Measurements from ENCODE around the gene C11orf52. TPM values are rescaled to one million over a fixed set of nuclear protein-coding genes. Genes with fewer than 3 reads are reported as not detected.
A peak's percentile ranks its signal among the peaks of the same experiment; 100 is the strongest.

Gene C11orf52
- total RNA-seq, 6 experiments from 2014 or later, result 0.35 to 0.96 (median 0.64) TPM

GRCh38 chr11:111921541-111922230, 3.0 kb downstream of the C11orf52 start:
- H3K4me1 Mint-ChIP-seq (ENCODE audit: low read depth), result peaks cover 55% of the 10 kb centered on the region
- peaks cover 2% of the 10 kb centered on the region for H3K27me3 Mint-ChIP-seq (ENCODE audit: insufficient read depth)
- H3K4me3 Mint-ChIP-seq, result no peak overlapping the region
- H3K36me3 Mint-ChIP-seq (ENCODE audit: low read depth), result no peaks in the 10 kb centered on the region
- TF ChIP-seq CTCF (IDR thresholded peaks at IDR 0.05), result no peak
- H3K9me3 Mint-ChIP-seq, result no peaks in the 10 kb centered on the region
- DNase-seq, result no peak
- H3K27ac Mint-ChIP-seq, result peak overlapping the region; percentile 50

- peak overlapping the region; percentile 77 for H3K4me3 Mint-ChIP-seq
- DNase-seq, result peak; percentile 76
- no peaks in the 10 kb centered on the region for H3K36me3 Mint-ChIP-seq (ENCODE audit: low read depth)
Observed at GRCh38 chr11:111922803-111923202, 4.1 kb downstream of the C11orf52 start.

GRCh38 chr11:111923351-111923788, 4.7 kb downstream of the C11orf52 start:
- H3K4me3 Mint-ChIP-seq, result peak overlapping the region; percentile 77
- DNase-seq, result peak; percentile 46

More at GRCh38 chr11:111922803-111923202, 4.1 kb downstream of the C11orf52 start:
- Mint-ChIP-seq H3K9me3 (no peaks in the 10 kb centered on the region), H3K4me1 (ENCODE audit: low read depth) (peaks cover 64% of the 10 kb centered on the region), H3K27me3 (ENCODE audit: insufficient read depth) (no peaks in the 10 kb centered on the region; the same call in 1 of the 2 replicates), H3K27ac (peak overlapping the region; percentile 94)
- TF ChIP-seq CTCF (IDR thresholded peaks at IDR 0.05), result no peak

GRCh38 chr11:111923951-111924350, 5.2 kb downstream of the C11orf52 start:
- peak overlapping the region; percentile 94 for H3K27ac Mint-ChIP-seq
- H3K9me3 Mint-ChIP-seq, result no peaks in the 10 kb centered on the region
- H3K36me3 Mint-ChIP-seq (ENCODE audit: low read depth), result no peaks in the 10 kb centered on the region
- no peak for TF ChIP-seq CTCF (IDR thresholded peaks at IDR 0.05)
- peak; percentile 30 for DNase-seq
- peaks cover 64% of the 10 kb centered on the region for H3K4me1 Mint-ChIP-seq (ENCODE audit: low read depth)
- peak overlapping the region; percentile 77 for H3K4me3 Mint-ChIP-seq
- H3K27me3 Mint-ChIP-seq (ENCODE audit: insufficient read depth), result no peaks in the 10 kb centered on the region; the same call in 1 of the 2 replicates

More at GRCh38 chr11:111923351-111923788, 4.7 kb downstream of the C11orf52 start:
- H3K36me3 Mint-ChIP-seq (ENCODE audit: low read depth), result no peaks in the 10 kb centered on the region
- H3K4me1 Mint-ChIP-seq (ENCODE audit: low read depth), result peaks cover 64% of the 10 kb centered on the region
- no peaks in the 10 kb centered on the region for H3K9me3 Mint-ChIP-seq
- no peak for TF ChIP-seq CTCF (IDR thresholded peaks at IDR 0.05)
- H3K27ac Mint-ChIP-seq, result peak overlapping the region; percentile 94
- no peaks in the 10 kb centered on the region; the same call in 1 of the 2 replicates for H3K27me3 Mint-ChIP-seq (ENCODE audit: insufficient read depth)

GRCh38 chr11:111925953-111926352, 7.2 kb downstream of the C11orf52 start:
- peaks cover 63% of the 10 kb centered on the region for H3K4me1 Mint-ChIP-seq (ENCODE audit: low read depth)
- H3K9me3 Mint-ChIP-seq, result no peaks in the 10 kb centered on the region
- H3K27ac Mint-ChIP-seq, result peak overlapping the region; percentile 92
- H3K4me3 Mint-ChIP-seq, result peak overlapping the region; percentile 34; the same call in 1 of the 2 replicates
- no peaks in the 10 kb centered on the region for H3K36me3 Mint-ChIP-seq (ENCODE audit: low read depth)
- no peaks in the 10 kb centered on the region; the same call in 1 of the 2 replicates for H3K27me3 Mint-ChIP-seq (ENCODE audit: insufficient read depth)
- TF ChIP-seq CTCF (IDR thresholded peaks at IDR 0.05), result no peak
- DNase-seq, result no peak
